ENCODE results near the gene KCTD21. TPM values are rescaled to one million over a fixed set of nuclear protein-coding genes. Genes with fewer than 3 reads are reported as not detected.

The KCTD21 gene
- polyA plus RNA-seq (2012; ENCODE audit: insufficient read length, low read depth) = 11.9 TPM

GRCh38 chr11:78188286-78189173, at the start of gene KCTD21, which contains the start of gene USP35:
KCTD21 (minus strand) TSS chr11:78188626; CDS start chr11:78174554, 14,072 bp downstream.
USP35 (plus strand) TSS chr11:78188919; CDS start chr11:78196246, 7,327 bp downstream.
- TF ChIP-seq TAF1 (IDR thresholded peaks at IDR 0.05; ENCODE audit: borderline replicate concordance, insufficient read depth, low read length) (no peak; the same call in 1 of the 2 replicates), FOXP2 (optimal IDR thresholded peaks at IDR 0.05; ENCODE audit: borderline replicate concordance, extremely low read depth, extremely low read length, insufficient read depth) (peak; percentile 91), POLR2AphosphoS5 (IDR thresholded peaks at IDR 0.05; ENCODE audit: low read depth, low read length) (peak; percentile 87), SIN3A (IDR thresholded peaks at IDR 0.05; ENCODE audit: borderline replicate concordance, insufficient read depth, low read length) (peak; percentile 62; the same call in 1 of the 2 replicates), REST (IDR thresholded peaks at IDR 0.05; ENCODE audit: insufficient read depth in 1 of 2, low read depth in 2 of 2, low read length in 2 of 2) (0 out of 4 replicates have a peak, but pooled peaks of 1 of the 2 experiments have one; percentile 13)

GRCh38 chr11:78237293-78238046, 49.0 kb upstream of the KCTD21 start:
- TF ChIP-seq SIN3A (IDR thresholded peaks at IDR 0.05; ENCODE audit: borderline replicate concordance, insufficient read depth, low read length) (no peak), POLR2AphosphoS5 (IDR thresholded peaks at IDR 0.05; ENCODE audit: low read depth, low read length) (no peak)

GRCh38 chr11:78234006-78234405, 45.6 kb upstream of the KCTD21 start:
- TF ChIP-seq TAF1 (IDR thresholded peaks at IDR 0.05; ENCODE audit: borderline replicate concordance, insufficient read depth, low read length) = no peak
- no peak for TF ChIP-seq SIN3A (IDR thresholded peaks at IDR 0.05; ENCODE audit: borderline replicate concordance, insufficient read depth, low read length)
- TF ChIP-seq POLR2AphosphoS5 (IDR thresholded peaks at IDR 0.05; ENCODE audit: low read depth, low read length) = no peak
- TF ChIP-seq REST (IDR thresholded peaks at IDR 0.05; ENCODE audit: insufficient read depth in 1 of 2, low read depth in 2 of 2, low read length in 2 of 2) = no peak
- TF ChIP-seq FOXP2 (optimal IDR thresholded peaks at IDR 0.05; ENCODE audit: borderline replicate concordance, extremely low read depth, extremely low read length, insufficient read depth) = no peak

- TF ChIP-seq TAF1 (IDR thresholded peaks at IDR 0.05; ENCODE audit: borderline replicate concordance, insufficient read depth, low read length) (no peak), REST (IDR thresholded peaks at IDR 0.05; ENCODE audit: insufficient read depth in 1 of 2, low read depth in 2 of 2, low read length in 2 of 2) (no peak), FOXP2 (optimal IDR thresholded peaks at IDR 0.05; ENCODE audit: borderline replicate concordance, extremely low read depth, extremely low read length, insufficient read depth) (no peak), POLR2AphosphoS5 (IDR thresholded peaks at IDR 0.05; ENCODE audit: low read depth, low read length) (no peak), SIN3A (IDR thresholded peaks at IDR 0.05; ENCODE audit: borderline replicate concordance, insufficient read depth, low read length) (no peak)
Observed at GRCh38 chr11:78231962-78232501, 43.6 kb upstream of the KCTD21 start.
